SJCRH30 (cell line): Measurements from ENCODE around the gene TMEM11. TPM values are rescaled to one million over a fixed set of nuclear protein-coding genes. Genes with fewer than 3 reads are reported as not detected.

Experiments
- DNase-seq, 2 experiments: peaks; one replicate each; pipeline ENCODE4 v3.0.0-alpha.2; 2015 to 2020
- H3K27ac ChIP-seq: fragments of 250-450 bp; sonication (Bioruptor Pico); 2 replicates; pipeline ENCODE4 v1.5.1; 2020; ENCODE audit warnings: mild to moderate bottlenecking, moderate library complexity
- H3K27me3 ChIP-seq: fragments of 250-450 bp; sonication (Bioruptor Pico); 2 replicates; pipeline ENCODE4 v1.5.1; 2020; ENCODE audit warnings: mild to moderate bottlenecking, moderate library complexity
- H3K36me3 ChIP-seq: fragments of 250-450 bp; sonication (Bioruptor Pico); 2 replicates; pipeline ENCODE4 v1.5.1; 2020; ENCODE audit warnings: mild to moderate bottlenecking, moderate library complexity
- H3K4me1 ChIP-seq: fragments of 250-450 bp; sonication (Bioruptor Pico); 2 replicates; pipeline ENCODE4 v1.5.1; 2020; ENCODE audit warnings: mild to moderate bottlenecking, moderate library complexity
- H3K4me3 ChIP-seq: fragments of 250-450 bp; sonication (Bioruptor Pico); 2 replicates; pipeline ENCODE4 v1.5.1; 2020; ENCODE audit warnings: mild to moderate bottlenecking, moderate library complexity
- H3K9me3 ChIP-seq: fragments of 250-450 bp; sonication (Bioruptor Pico); replicated peaks from 2 replicates; pipeline ENCODE4 v1.5.1; 2020; ENCODE audit warnings: mild to moderate bottlenecking, moderate library complexity
- total RNA-seq: library from RNA; depleted of rRNA; stranded (reverse); fragments of >200 nt; shearing (Covaris generic); gene quantifications from 2 replicates; pipeline ENCODE4 v1.2.3, GENCODE V29; 2014

TMEM11 gene
- total RNA-seq, 1 experiment from 2014 or later: 86.1 TPM

DNA sequence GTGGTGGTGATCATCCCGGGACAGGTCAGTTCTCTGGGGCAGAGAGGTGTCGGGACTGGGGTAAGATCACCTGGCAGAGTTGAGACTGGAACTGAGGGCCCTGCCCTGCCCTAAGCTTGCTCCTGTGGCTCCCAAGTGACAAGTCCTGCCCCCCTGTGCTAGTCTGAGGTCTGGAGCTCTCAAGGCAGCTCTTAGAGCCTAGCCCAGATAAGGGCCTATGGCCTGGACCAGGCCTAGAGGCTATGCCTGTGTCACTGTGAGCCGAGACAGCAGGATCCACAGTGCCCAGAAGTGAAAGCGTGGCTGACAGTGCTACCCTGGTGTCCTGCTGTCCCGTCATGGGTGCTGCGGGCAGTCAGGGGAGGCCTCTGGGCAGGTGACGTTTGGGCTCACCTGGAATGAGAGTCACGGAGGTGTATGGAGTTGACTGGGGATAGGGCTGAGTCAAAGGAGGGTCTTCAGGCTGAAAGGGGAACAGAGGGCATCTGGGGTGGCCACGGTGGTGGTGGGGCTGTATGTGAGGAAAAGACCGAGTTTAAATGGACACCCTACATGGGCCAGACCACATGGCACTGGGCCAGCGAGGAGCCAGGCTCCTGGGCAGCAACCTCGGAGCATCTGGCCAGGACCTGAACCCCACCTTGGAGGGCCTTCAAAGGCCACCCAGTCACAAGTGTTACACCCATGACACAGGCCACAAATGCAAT is 33.7 kb upstream of the TMEM11 start:
- H3K27ac ChIP-seq: no peak overlapping the region
- no peak overlapping the region for H3K4me3 ChIP-seq
- no peaks in the 10 kb centered on the region for H3K36me3 ChIP-seq
- peaks cover 4% of the 10 kb centered on the region; the same call in 1 of the 2 replicates for H3K27me3 ChIP-seq
- H3K9me3 ChIP-seq: no peaks in the 10 kb centered on the region
- peaks cover 7% of the 10 kb centered on the region; the same call in 1 of the 2 replicates for H3K4me1 ChIP-seq
- no peak for DNase-seq

DNA sequence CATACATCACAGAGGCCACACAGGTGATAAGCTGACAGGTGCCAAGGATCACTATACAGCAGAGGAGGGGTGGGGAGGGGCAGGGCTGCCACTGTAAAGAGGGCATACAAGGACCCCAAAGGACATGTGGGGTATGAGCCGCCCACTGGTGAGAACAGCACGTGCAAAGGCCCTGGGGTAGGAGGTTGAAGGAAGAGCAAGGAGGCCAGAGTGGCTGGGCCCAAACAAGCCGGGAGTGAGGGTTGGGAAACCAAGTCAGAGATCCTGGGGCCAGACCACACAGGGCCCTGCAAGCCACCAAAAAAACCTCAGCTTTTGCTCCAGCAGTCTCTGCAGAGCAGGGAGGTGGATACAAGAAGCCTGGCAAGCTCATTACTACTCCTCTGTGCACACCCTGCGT is 32.7 kb upstream of the TMEM11 start:
- H3K4me1 ChIP-seq: no peaks in the 10 kb centered on the region

DNA sequence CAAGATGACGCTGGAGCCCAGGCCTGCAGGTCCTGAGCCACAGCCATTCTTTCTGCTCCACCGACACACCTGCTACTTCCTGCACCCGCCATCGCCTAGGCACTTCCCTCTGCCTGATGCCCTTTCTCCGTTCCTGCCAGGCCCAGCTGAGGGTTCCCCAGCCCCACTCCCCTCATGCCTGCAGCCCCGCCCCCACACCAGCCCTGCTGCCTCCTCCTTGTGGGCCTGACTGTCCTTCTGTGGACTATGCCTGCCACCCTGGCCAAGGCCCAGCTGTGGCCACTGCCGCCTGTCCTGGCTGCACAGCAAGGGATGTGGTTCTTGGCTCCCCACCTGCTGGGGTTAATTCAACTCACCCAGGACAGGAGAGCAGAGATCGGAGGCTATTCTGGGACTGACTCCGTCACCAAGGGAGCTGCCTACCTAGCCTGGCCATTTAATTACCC is 31.7 kb upstream of the TMEM11 start:
- DNase-seq: no peak
- H3K36me3 ChIP-seq: no peaks in the 10 kb centered on the region
- H3K4me1 ChIP-seq: no peaks in the 10 kb centered on the region
- no peak overlapping the region for H3K4me3 ChIP-seq
- H3K27ac ChIP-seq: no peak overlapping the region
- H3K27me3 ChIP-seq: no peaks in the 10 kb centered on the region
- no peaks in the 10 kb centered on the region for H3K9me3 ChIP-seq

More for the DNA sequence above, 32.7 kb upstream of the TMEM11 start:
- DNase-seq: no peak
- Histone ChIP-seq H3K27ac (no peak overlapping the region), H3K36me3 (no peaks in the 10 kb centered on the region), H3K4me3 (no peak overlapping the region), H3K9me3 (no peaks in the 10 kb centered on the region), H3K27me3 (no peaks in the 10 kb centered on the region)

DNA sequence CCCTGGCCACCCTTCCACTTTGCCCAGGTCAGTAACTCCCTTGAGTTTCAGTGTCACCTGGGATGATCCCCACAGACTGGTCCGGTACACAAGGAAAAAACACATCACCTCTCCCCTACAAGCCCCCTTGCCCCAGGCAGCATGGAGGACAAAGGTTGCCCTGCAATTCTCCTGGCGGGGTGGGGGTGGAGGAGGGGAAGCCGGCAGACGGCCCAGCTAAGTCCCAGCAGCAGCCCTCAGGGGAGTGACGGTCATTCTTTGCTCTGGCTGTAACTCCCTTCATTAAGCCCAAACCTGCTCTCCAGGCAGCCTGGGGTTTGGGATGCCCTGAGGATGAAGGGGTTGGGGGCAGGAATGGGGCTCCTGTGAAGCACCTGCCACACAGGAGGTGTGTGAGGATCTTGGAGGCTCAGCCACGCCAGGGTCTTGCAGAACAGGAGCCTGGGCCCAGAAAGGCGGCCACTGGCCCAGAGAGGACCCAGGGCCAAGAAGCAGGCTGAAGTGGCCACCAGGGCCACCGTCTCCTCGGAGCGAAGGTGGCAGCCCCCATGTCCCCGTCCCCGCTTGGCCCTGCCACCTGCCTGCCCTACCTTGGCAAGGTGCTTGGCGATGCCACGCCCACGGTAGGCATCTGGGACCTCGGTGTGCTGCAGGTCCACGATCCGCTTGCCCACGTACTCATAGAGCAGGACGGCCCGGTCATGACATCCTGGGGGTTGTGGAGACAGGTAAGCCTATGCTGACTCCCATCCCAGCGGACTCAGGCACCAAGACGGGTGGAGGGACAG is 29.7 kb upstream of the TMEM11 start:
- Histone ChIP-seq H3K4me1 (no peaks in the 10 kb centered on the region), H3K4me3 (no peak overlapping the region), H3K27ac (no peak overlapping the region), H3K36me3 (no peaks in the 10 kb centered on the region), H3K27me3 (no peaks in the 10 kb centered on the region), H3K9me3 (no peaks in the 10 kb centered on the region)
- no peak for DNase-seq

DNA sequence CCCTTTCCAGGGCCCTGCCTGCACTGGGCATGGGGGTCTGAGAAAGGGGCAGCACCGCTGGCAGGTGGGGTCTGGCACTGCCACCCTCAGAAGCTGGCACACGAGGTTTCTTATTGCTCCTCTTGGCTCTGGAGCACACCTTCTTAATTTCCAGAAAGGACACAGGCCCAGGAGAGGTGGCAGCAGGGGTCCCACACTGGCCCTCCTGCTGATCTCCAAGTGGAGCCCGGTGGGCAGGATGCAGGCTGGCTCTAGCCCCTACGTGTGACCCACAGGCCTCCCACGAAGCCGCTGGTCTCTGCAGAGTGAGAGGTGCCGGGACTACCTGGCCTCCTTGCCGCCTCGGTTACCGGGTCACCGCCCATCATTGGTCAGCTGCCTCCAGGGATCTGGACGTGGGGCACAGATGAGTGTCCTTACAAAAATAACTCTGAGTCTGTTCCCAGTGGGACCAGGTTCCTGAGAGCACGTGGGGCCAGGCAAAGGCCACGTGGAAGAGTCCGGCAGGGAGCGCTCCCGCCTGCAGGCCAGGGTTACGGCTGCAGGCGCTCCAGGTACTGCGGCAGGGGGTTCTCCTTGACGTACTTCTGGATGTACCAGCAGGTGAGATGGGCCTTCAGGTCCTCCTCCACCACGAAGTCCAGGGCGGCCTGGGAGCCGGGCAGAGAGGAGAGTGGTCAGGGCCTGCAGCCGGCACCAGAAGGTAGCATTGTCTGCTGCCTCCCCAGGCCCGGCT is 29.0 kb upstream of the TMEM11 start:
- Histone ChIP-seq H3K27me3 (no peaks in the 10 kb centered on the region), H3K27ac (no peak overlapping the region), H3K4me3 (no peak overlapping the region), H3K36me3 (no peaks in the 10 kb centered on the region), H3K9me3 (no peaks in the 10 kb centered on the region), H3K4me1 (no peaks in the 10 kb centered on the region)
- DNase-seq: no peak

DNA sequence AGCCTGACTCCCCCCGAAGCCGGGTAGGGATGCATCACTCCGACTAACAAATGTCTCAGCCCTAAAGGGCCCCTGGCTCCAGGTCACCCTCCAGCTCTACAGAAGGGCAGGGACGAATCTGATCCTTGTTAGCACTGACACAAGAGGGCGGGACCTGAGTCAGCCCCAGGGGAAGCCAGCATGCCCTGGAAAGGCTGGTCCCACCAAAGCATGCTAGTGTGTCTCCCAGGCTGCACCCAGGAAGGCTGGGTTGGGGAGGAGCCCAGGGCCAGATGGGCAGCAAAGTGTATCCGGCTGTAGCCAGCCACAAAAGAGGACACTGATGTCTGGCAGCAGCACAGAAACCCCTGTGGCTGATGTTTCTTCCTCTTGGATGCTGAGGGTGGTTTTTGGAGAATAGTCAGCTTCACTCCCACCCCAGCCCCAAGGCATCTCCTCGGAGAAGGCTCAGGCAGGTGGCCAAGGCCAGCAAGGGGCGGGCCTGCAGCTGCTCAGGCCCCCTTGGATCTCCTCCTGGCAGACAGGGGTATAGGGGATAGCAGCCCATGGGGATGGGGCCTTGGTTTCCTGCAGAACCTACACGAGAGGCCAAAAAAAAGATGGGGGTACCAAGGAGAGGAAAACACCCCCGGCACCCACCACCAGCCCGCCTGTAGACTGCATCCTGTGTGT is 28.2 kb upstream of the TMEM11 start:
- no peak overlapping the region for H3K4me3 ChIP-seq
- DNase-seq: no peak

DNA sequence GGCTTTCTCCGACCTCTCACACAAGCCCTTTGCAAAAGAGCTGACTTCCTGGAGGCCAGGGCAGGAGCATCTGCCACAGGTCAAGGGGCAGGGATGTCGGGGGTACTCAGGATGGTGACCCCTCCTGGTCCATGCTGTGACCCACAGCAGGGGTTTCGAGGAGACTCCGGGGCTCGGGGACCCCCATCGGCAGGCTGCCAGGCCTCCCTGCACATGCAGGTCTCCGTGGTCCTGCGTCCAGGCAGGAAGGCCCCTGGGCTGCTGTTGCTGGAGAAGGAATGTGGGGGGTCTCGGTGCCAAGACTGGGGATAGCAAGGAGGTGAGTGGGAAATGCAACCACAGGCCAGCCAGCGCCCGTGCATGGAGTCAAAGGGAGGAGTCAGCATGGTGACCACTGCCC is 27.6 kb upstream of the TMEM11 start:
- Histone ChIP-seq H3K36me3 (no peaks in the 10 kb centered on the region), H3K9me3 (no peaks in the 10 kb centered on the region), H3K4me3 (no peak overlapping the region), H3K27me3 (no peaks in the 10 kb centered on the region), H3K4me1 (no peaks in the 10 kb centered on the region), H3K27ac (no peak overlapping the region)
- DNase-seq: no peak

More for the DNA sequence above, 28.2 kb upstream of the TMEM11 start:
- Histone ChIP-seq H3K27ac (no peak overlapping the region), H3K9me3 (no peaks in the 10 kb centered on the region), H3K4me1 (no peaks in the 10 kb centered on the region), H3K36me3 (no peaks in the 10 kb centered on the region), H3K27me3 (no peaks in the 10 kb centered on the region)

DNA sequence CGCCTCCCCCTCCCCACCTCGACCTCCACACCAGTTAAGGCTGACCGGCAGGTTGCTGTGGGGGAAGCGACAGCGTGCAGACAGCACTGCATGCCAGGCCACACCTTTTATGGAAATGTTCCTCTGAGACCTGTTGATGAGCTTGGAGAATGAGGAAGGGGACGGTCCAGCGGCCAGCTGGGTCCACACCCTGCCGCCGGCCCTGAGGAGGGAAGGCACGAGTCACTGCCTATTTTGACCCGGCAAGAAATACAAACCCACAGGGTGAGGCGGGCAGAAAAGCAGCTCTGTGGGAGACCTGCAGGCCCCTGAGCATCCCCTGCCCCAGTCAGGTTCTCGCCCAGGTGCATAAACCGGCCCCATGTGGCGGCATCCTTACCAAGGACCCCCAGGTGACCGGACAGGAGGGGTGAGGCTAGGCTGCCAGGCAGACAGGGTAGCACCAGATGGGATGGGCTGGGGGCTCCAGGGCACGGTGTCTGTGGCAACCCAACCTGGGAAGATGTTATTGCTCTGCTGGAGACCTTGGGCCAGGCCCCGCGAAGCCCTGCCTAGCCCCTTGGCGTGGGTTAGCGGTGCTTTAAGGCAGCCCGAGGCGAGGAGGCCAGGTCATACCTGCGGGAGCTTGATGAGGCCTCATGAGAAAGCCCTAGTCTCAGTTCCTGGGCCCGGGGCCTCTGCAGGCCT is 26.6 kb upstream of the TMEM11 start:
- no peak overlapping the region for H3K4me3 ChIP-seq
- no peaks in the 10 kb centered on the region for H3K36me3 ChIP-seq
- H3K9me3 ChIP-seq: no peaks in the 10 kb centered on the region
- no peak for DNase-seq
- H3K27ac ChIP-seq: no peak overlapping the region
- H3K27me3 ChIP-seq: no peaks in the 10 kb centered on the region
- H3K4me1 ChIP-seq: no peaks in the 10 kb centered on the region

DNA sequence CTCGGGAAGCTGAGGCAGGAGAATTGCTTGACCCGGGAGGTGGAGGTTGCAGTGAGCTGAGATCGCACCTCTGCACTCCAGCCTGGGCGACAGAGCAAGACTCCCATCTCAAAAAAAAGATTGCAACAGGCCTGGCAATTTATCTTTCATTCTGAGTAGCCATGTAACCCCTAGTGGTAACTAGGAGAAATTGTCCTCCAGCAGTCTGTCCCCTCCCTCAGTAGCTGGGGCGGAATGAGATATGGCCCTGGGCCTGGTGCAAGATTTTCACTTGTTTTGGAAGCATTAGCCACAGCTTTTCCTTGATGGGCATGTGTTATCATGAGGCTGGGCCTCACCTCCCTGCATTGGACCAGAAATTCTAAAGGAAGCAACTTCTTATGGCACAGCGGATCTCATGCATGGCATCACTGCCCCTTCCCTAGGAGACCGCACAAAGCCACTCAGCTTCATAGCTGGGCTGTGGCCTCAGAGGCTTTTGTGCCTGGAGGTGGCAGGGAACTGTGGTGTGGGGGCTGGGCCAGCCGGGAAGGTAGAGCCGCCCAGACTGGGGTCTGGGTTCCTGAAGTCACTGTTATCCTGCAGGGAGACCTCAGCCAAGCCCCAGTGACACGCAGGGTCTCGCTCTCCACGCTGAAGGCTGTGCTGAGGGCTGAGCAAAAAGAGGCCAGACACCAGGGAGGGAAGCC is 25.9 kb upstream of the TMEM11 start:
- Histone ChIP-seq H3K9me3 (no peaks in the 10 kb centered on the region), H3K36me3 (no peaks in the 10 kb centered on the region), H3K4me3 (no peak overlapping the region), H3K4me1 (no peaks in the 10 kb centered on the region), H3K27me3 (no peaks in the 10 kb centered on the region), H3K27ac (no peak overlapping the region)
- DNase-seq: peak in 1 of 2 experiments; percentile 51

DNA sequence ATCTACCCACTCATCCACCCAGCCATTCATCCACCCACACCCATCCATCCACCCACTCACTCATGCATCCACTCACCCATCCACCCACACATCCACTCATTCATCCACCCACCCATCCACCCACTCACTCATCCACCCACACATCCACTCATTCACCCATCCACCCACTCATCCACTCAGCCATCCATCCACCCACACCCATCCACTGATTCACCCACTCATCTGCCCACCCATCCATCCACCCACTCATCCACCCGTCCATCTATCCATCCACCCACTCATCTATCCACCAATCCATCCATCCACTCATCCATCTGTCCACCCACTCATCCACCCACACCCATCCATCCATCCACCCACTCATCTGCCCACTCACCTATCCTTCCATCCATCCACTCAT is 22.0 kb upstream of the TMEM11 start:
- H3K4me3 ChIP-seq: no peak overlapping the region
- H3K4me1 ChIP-seq: no peaks in the 10 kb centered on the region
- no peaks in the 10 kb centered on the region for H3K27me3 ChIP-seq
- no peaks in the 10 kb centered on the region for H3K36me3 ChIP-seq
- no peak for DNase-seq
- H3K9me3 ChIP-seq: peaks cover 7% of the 10 kb centered on the region; the same call in 1 of the 2 replicates
- no peak overlapping the region for H3K27ac ChIP-seq

DNA sequence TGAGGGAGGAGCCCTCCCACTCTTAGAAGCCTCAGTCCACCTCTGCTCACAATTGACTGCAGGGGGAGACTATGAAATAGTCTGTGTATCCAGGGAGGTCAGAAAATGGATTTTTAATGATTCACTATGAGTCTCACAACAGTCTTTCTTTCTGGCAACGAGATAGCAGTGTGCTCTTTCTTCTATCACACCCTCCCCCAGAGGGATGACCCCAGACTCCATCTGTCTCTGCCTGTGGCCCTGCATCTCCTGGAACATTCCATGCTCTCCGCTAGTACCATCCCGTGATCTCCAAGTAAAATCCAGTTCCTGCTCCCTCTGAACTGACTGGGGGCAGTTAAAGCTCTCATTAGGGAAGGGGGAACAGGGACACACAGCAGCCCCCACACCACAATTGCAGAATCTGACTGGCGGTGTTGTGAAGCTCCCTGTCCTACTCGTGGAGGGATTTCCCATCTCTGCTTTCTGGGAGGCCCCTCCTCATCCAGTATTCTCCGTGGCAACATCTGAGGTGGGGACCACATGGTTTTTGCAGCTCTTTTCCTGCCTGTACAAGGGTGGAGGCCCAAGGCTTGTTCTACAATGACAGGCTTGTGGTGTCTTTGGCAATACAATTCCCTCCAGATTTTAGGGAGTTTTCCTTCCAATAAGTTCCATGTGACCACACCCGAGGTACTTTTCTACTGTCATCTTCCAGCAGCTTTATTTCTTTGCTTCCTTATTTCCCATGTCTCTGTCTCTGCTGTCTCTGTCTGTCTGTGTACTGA is 19.8 kb upstream of the TMEM11 start:
- H3K9me3 ChIP-seq: peaks cover 7% of the 10 kb centered on the region; the same call in 1 of the 2 replicates
- no peak overlapping the region for H3K4me3 ChIP-seq
- H3K4me1 ChIP-seq: no peaks in the 10 kb centered on the region

DNA sequence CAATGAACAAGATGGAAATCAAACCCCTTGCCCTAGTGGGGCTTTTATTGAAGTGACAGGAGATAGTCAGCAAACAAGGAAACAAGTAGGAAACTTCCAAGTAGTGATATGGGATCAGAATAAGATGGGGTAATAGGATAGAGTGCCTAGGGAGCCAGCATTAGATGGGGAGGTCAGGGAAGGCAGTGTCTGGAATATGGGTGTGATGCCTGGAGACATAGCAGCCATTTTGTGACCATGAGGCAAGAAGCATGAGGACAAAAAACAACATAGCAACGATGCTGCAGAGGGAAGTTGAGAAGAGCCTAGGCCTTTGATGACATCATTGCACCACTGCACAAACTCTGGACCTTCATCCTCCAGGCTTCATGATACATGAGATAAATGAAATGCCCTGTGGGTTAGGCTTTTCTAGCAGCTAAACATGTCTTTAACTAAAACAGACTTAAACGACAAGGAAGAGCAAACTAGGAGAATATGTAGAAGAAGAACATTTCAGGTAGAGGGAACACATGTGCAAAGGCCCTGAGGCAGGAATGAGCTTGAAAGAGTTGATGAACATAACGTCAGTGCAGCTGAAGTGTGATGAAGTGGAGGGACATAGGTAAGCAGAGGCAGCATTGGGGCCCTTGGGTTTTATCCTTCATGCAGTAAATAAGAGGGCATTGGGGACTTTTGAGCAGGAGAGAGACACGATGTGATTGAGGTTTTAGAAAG is 18.2 kb upstream of the TMEM11 start:
- no peaks in the 10 kb centered on the region for H3K36me3 ChIP-seq
- peaks cover 7% of the 10 kb centered on the region; the same call in 1 of the 2 replicates for H3K9me3 ChIP-seq
- H3K4me1 ChIP-seq: no peaks in the 10 kb centered on the region
- no peak for DNase-seq
- no peak overlapping the region for H3K27ac ChIP-seq
- H3K4me3 ChIP-seq: no peak overlapping the region
- no peaks in the 10 kb centered on the region for H3K27me3 ChIP-seq

More for the DNA sequence above, 19.8 kb upstream of the TMEM11 start:
- no peak overlapping the region for H3K27ac ChIP-seq
- H3K36me3 ChIP-seq: no peaks in the 10 kb centered on the region
- DNase-seq: no peak
- no peaks in the 10 kb centered on the region for H3K27me3 ChIP-seq
